Measurements from ENCODE around the gene P2RY2. TPM values are rescaled to one million over a fixed set of nuclear protein-coding genes. Genes with fewer than 3 reads are reported as not detected.

P2RY2 gene
- total RNA-seq, 1 donor from 2014 or later = 0.30 TPM

GRCh38 chr11:73235236-73235786, 17.2 kb downstream of the P2RY2 start:
- peaks cover 4% of the 10 kb centered on the region for H3K4me1 Mint-ChIP-seq (ENCODE audit: low read depth, unreplicated experiment)
- H3K9ac ChIP-seq (ENCODE audit: low read length) = no peak overlapping the region
- H4K20me1 ChIP-seq (ENCODE audit: insufficient read depth, low read length) = no peaks in the 10 kb centered on the region
- H3K4me1 ChIP-seq (ENCODE audit: insufficient read depth, low read length) = no peaks in the 10 kb centered on the region
- peaks cover 33% of the 10 kb centered on the region for H3K27me3 Mint-ChIP-seq (ENCODE audit: low read depth, unreplicated experiment)
- H3K4me3 ChIP-seq (ENCODE audit: insufficient read depth, low read depth, low read length) = no peak overlapping the region
- H3K4me3 Mint-ChIP-seq (ENCODE audit: unreplicated experiment) = no peak overlapping the region
- DNase-seq (ENCODE audit: low read depth) (no peak), FAIRE-seq (no peak)
- H3K4me2 ChIP-seq (ENCODE audit: low read length) = no peak overlapping the region
- H3K27ac ChIP-seq (ENCODE audit: low read depth, low read length) = no peak overlapping the region
- no peak overlapping the region for H2AFZ ChIP-seq (ENCODE audit: low read depth, low read length)
- no peaks in the 10 kb centered on the region for H3K9me3 Mint-ChIP-seq (ENCODE audit: unreplicated experiment)
- no peaks in the 10 kb centered on the region for H3K36me3 ChIP-seq (ENCODE audit: insufficient read depth, low read length)
- no peaks in the 10 kb centered on the region for H3K79me2 ChIP-seq (ENCODE audit: insufficient read depth, low read length)
- TF ChIP-seq EZH2 (IDR thresholded peaks at IDR 0.05; ENCODE audit: insufficient read depth, low read length) (no peak), CTCF (IDR thresholded peaks at IDR 0.05; ENCODE audit: insufficient read depth, low read depth, low read length) (no peak)
- H3K27ac Mint-ChIP-seq (ENCODE audit: unreplicated experiment) = no peak overlapping the region
- no peaks in the 10 kb centered on the region for H3K27me3 ChIP-seq (ENCODE audit: insufficient read depth, low read length)
- H3K9me3 ChIP-seq (ENCODE audit: insufficient read depth, low read depth, low read length) = no peaks in the 10 kb centered on the region
- H3K36me3 Mint-ChIP-seq (ENCODE audit: low read depth, unreplicated experiment) = no peaks in the 10 kb centered on the region

- no peak overlapping the region for H3K4me2 ChIP-seq (ENCODE audit: low read length)
- no peak overlapping the region for H2AFZ ChIP-seq (ENCODE audit: low read depth, low read length)
- H3K4me3 ChIP-seq (ENCODE audit: insufficient read depth, low read depth, low read length) = no peak overlapping the region
These were observed 18.2 kb downstream of the P2RY2 start for GRCh38 chr11:73236205-73236765.

More at GRCh38 chr11:73236205-73236765, 18.2 kb downstream of the P2RY2 start:
- Mint-ChIP-seq H3K27me3 (ENCODE audit: low read depth, unreplicated experiment) (peaks cover 33% of the 10 kb centered on the region), H3K27ac (ENCODE audit: unreplicated experiment) (peak overlapping the region; percentile 20), H3K4me1 (ENCODE audit: low read depth, unreplicated experiment) (peaks cover 4% of the 10 kb centered on the region), H3K36me3 (ENCODE audit: low read depth, unreplicated experiment) (no peaks in the 10 kb centered on the region), H3K4me3 (ENCODE audit: unreplicated experiment) (no peak overlapping the region), H3K9me3 (ENCODE audit: unreplicated experiment) (no peaks in the 10 kb centered on the region)
- DNase-seq (ENCODE audit: low read depth) = no peak
- Histone ChIP-seq H3K27ac (ENCODE audit: low read depth, low read length) (no peak overlapping the region), H3K27me3 (ENCODE audit: insufficient read depth, low read length) (no peaks in the 10 kb centered on the region), H3K9ac (ENCODE audit: low read length) (no peak overlapping the region), H3K4me1 (ENCODE audit: insufficient read depth, low read length) (no peaks in the 10 kb centered on the region), H3K79me2 (ENCODE audit: insufficient read depth, low read length) (no peaks in the 10 kb centered on the region), H4K20me1 (ENCODE audit: insufficient read depth, low read length) (no peaks in the 10 kb centered on the region), H3K9me3 (ENCODE audit: insufficient read depth, low read depth, low read length) (no peaks in the 10 kb centered on the region), H3K36me3 (ENCODE audit: insufficient read depth, low read length) (no peaks in the 10 kb centered on the region)
- TF ChIP-seq EZH2 (IDR thresholded peaks at IDR 0.05; ENCODE audit: insufficient read depth, low read length) = no peak
- no peak for TF ChIP-seq CTCF (IDR thresholded peaks at IDR 0.05; ENCODE audit: insufficient read depth, low read depth, low read length)
- no peak for FAIRE-seq

Data from astrocyte (in vitro differentiated cells and primary cell).